HCT116 (cell line): ENCODE measurements around the gene CTXN1. TPM values are rescaled to one million over a fixed set of nuclear protein-coding genes. Genes with fewer than 3 reads are reported as not detected.

Source experiments
- ATAC-seq: fragments of 200-7000 bp; cut with Tn5 transposase; 2 replicates; pipeline ENCODE4 v1.9.1; 2020; ENCODE audit warnings: mild to moderate bottlenecking, moderate library complexity
- BruUV-seq: library from RNA; stranded (reverse); fragments of 400-500 nt; replicated peaks from 2 replicates; lab custom pipeline; 2021; lab: Mats Ljungman, UMichigan
- CTCF ChIA-PET: fragments of 300-600 bp; sonication (Branson Sonifier 250); formaldehyde crosslinking; loops from one replicate; lab custom pipeline; 2021; ENCODE audit warnings: antibody characterized with exemption; lab: Charles Lee
- POLR2A ChIA-PET: fragments of 300-600, 350-600 bp; sonication (Branson Sonifier 250); formaldehyde crosslinking; loops from one replicate; lab custom pipeline; 2021; ENCODE audit warnings: antibody characterized with exemption; lab: Charles Lee
- RAD21 ChIA-PET, 2 experiments: fragments of 300-600 bp; sonication (Branson Sonifier 250); formaldehyde crosslinking; loops; one replicate each; lab custom pipeline; 2023; ENCODE audit warnings: low total read pairs in 2 of 2; ENCODE audit not compliant: uncharacterized antibody in 2 of 2, unreplicated experiment in 2 of 2, low non-redundant PET in 1 of 2; lab: Charles Lee
- DNase-seq: peaks from one replicate; pipeline ENCODE4 v3.0.0-alpha.2; 2010; ENCODE audit warnings: low read depth, low spot score
- H2AFZ ChIP-seq: fragments of 200-600 bp; shearing (Covaris generic), sonication (generic); 2 replicates; pipeline ENCODE4 v1.6.1; 2017; ENCODE audit warnings: low read depth, mixed run types, mixed read lengths, antibody characterized with exemption, low read length; ENCODE audit not compliant: poor library complexity, severe bottlenecking
- H3K27ac ChIP-seq: 2 replicates; pipeline ENCODE4 v1.5.1; 2012; ENCODE audit warnings: low read depth, low read length
- H3K27me3 ChIP-seq: fragments of 200-600 bp; sonication (generic); 2 replicates; pipeline ENCODE4 v1.6.1; 2016; ENCODE audit warnings: mixed run types, low read length, mixed read lengths; ENCODE audit not compliant: insufficient read depth
- H3K36me3 ChIP-seq, 2 experiments: fragments of 200-500 bp in 1 of 2; fragments of 200-600 bp in 1 of 2; sonication (Bioruptor generic) in 1 of 2; sonication (generic) in 1 of 2; 2 replicates each; pipeline versions ENCODE4 v1.5.1 to v1.6.1; 2014 to 2016; ENCODE audit warnings: low read length in 2 of 2, inconsistent platforms in 1 of 2, mixed read lengths in 1 of 2, mixed run types in 1 of 2; ENCODE audit not compliant: insufficient read depth in 2 of 2, control insufficient read depth in 1 of 2
- H3K4me1 ChIP-seq, 2 experiments: fragments of 200-600 bp in 1 of 2; sonication (generic) in 1 of 2; 2 replicates each; pipeline versions ENCODE4 v1.5.1 to v1.6.1; 2012 to 2017; ENCODE audit warnings: low read length in 2 of 2, inconsistent platforms in 1 of 2, mild to moderate bottlenecking in 1 of 2, mixed read lengths in 1 of 2, mixed run types in 1 of 2, moderate library complexity in 1 of 2; ENCODE audit not compliant: insufficient read depth in 2 of 2, control insufficient read depth in 1 of 2
- H3K4me2 ChIP-seq: fragments of 200-600 bp; sonication (generic); 2 replicates; pipeline ENCODE4 v1.6.1; 2017; ENCODE audit warnings: mixed run types, low read length, mixed read lengths
- H3K4me3 ChIP-seq, 2 experiments: fragments of 200-600 bp in 1 of 2; sonication (generic) in 1 of 2; replicated peaks in 1 of 2; 2 replicates each; pipeline ENCODE4 v1.5.1; 2011 to 2016; ENCODE audit warnings: low read length in 2 of 2, control low read depth in 1 of 2, low read depth in 1 of 2, mild to moderate bottlenecking in 1 of 2, mixed read lengths in 1 of 2, mixed run types in 1 of 2
- H3K79me2 ChIP-seq: fragments of 200-600 bp; sonication (generic); 2 replicates; pipeline ENCODE4 v1.6.1; 2017; ENCODE audit warnings: mild to moderate bottlenecking, mixed run types, low read length, moderate library complexity, mixed read lengths; ENCODE audit not compliant: insufficient read depth
- H3K9ac ChIP-seq: fragments of 200-600 bp; sonication (generic); 2 replicates; pipeline ENCODE4 v1.6.1; 2016; ENCODE audit warnings: low read length, mixed read lengths
- H3K9me2 ChIP-seq: fragments of 200-600 bp; sonication (generic), shearing (Covaris generic); 2 replicates; pipeline ENCODE4 v1.6.1; 2017; ENCODE audit warnings: mixed run types, mild to moderate bottlenecking, moderate library complexity; ENCODE audit not compliant: insufficient read depth
- H3K9me3 ChIP-seq, 2 experiments: fragments of 200-500 bp in 1 of 2; fragments of 200-600 bp in 1 of 2; sonication (Bioruptor generic) in 1 of 2; sonication (generic) in 1 of 2; 2 replicates each; pipeline ENCODE4 v1.6.1; 2014 to 2017; ENCODE audit warnings: low read length in 2 of 2, mixed read lengths in 2 of 2, inconsistent platforms in 1 of 2, low read depth in 1 of 2, mild to moderate bottlenecking in 1 of 2, mixed run types in 1 of 2, moderate library complexity in 1 of 2; ENCODE audit not compliant: control insufficient read depth in 1 of 2, insufficient read depth in 1 of 2
- H4K20me1 ChIP-seq: fragments of 200-600 bp; sonication (generic), shearing (Covaris generic); 2 replicates; pipeline ENCODE4 v1.6.1; 2017; ENCODE audit warnings: mixed run types, mild to moderate bottlenecking, moderate library complexity; ENCODE audit not compliant: insufficient read depth
- CBX3 ChIP-seq: IDR thresholded peaks from 2 replicates; pipeline ENCODE4 v1.6.1; 2012; ENCODE audit warnings: low read depth
- EGR1 ChIP-seq: IDR thresholded peaks from 2 replicates; pipeline ENCODE4 v1.6.1; 2012; ENCODE audit warnings: low read depth
- EZH2 ChIP-seq: fragments of 200-600 bp; sonication (generic); IDR thresholded peaks from 2 replicates; pipeline ENCODE4 v1.6.1; 2017; ENCODE audit warnings: antibody characterized with exemption, mixed run types
- FOSL1 ChIP-seq: IDR thresholded peaks from 2 replicates; pipeline ENCODE4 v1.6.1; 2012; ENCODE audit warnings: low read depth
- SRF ChIP-seq: IDR thresholded peaks from 2 replicates; pipeline ENCODE4 v1.6.1; 2012; ENCODE audit warnings: low read depth
- TCF7L2 ChIP-seq: IDR thresholded peaks from 2 replicates; pipeline ENCODE4 v1.7.0; 2011; ENCODE audit warnings: borderline replicate concordance, inconsistent platforms; ENCODE audit not compliant: insufficient read depth, insufficient read length; ENCODE audit errors: extremely low read depth
- YY1 ChIP-seq: IDR thresholded peaks from 2 replicates; pipeline ENCODE4 v1.6.1; 2011; ENCODE audit warnings: low read length, low read depth, moderate library complexity, mild to moderate bottlenecking; ENCODE audit not compliant: insufficient replicate concordance; ENCODE audit errors: extremely low read depth
- ZFX ChIP-seq: fragments of 450-650 bp; IDR thresholded peaks from 2 replicates; pipeline ENCODE4 v1.6.1; 2017
- ZNF274 ChIP-seq: fragments of 200-500 bp; sonication (Bioruptor generic); IDR thresholded peaks from 2 replicates; pipeline ENCODE4 v1.6.1; 2014; ENCODE audit warnings: mild to moderate bottlenecking, low read depth, low read length, inconsistent platforms
- intact Hi-C: fragments of 100-400 bp; cut with micrococcal nuclease; formaldehyde crosslinking; loops from 2 replicates; pipeline ENCODE4 v1.10.0; 2022
- total RNA-seq: library from RNA; stranded (reverse); gene quantifications from one replicate; pipeline ENCODE4 v1.2.1, GENCODE V29; 2021; ENCODE audit not compliant: unreplicated experiment
- TF ChIP-seq, protein P1 (sequence below): IDR thresholded peaks from 2 replicates; pipeline ENCODE4 v1.6.1; 2012; ENCODE audit warnings: low read depth
- TF ChIP-seq, protein P2 (sequence below): IDR thresholded peaks from 2 replicates; pipeline ENCODE4 v1.6.1; 2012
- TF ChIP-seq, protein P3 (sequence below), 3 experiments: fragments of 200-600 bp in 1 of 3; sonication (generic) in 1 of 3; IDR thresholded peaks in 2 of 3; conservative IDR thresholded peaks in 1 of 3; 2 replicates each; pipeline ENCODE4 v1.5.1; 2012 to 2017; ENCODE audit warnings: low read depth in 2 of 3, low read length in 2 of 3, antibody characterized with exemption in 1 of 3, borderline replicate concordance in 1 of 3, control low read depth in 1 of 3, mild to moderate bottlenecking in 1 of 3, mixed read lengths in 1 of 3, mixed run types in 1 of 3, moderate library complexity in 1 of 3; ENCODE audit not compliant: insufficient read depth in 1 of 3
- TF ChIP-seq, protein P4 (sequence below): IDR thresholded peaks from 2 replicates; pipeline ENCODE4 v1.6.1; 2011; ENCODE audit warnings: mild to moderate bottlenecking, low read length, moderate library complexity; ENCODE audit not compliant: insufficient replicate concordance; ENCODE audit errors: extremely low read depth

The CTXN1 gene
- total RNA-seq, 1 experiment from 2014 or later, result 56.0 TPM

DNA sequence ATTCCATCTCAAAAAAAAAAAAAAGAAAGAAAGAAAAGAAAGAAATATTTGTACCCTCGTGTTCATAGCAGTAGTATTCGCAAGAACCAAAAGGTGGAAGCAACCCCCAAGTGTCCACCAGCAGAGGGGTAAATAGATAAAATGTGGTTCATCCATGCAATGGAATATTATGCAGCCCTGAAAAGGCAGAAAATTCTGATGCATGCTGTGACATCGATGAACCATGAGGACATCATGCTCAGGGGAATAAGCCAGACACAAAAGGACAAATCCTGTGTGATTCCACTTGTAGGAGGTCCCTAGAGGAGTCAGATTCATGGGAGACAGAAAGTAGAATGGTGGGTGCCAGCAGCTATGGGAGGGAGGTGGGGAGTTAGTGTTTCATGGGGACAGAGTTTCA, 44.0 kb downstream of the CTXN1 start:
- POLR2A ChIA-PET, result no interaction called here
- intact Hi-C loops, result no loop called here
- Histone ChIP-seq H3K36me3 (no peaks in the 10 kb centered on the region), H3K9me3 (no peaks in the 10 kb centered on the region), H3K4me1 (peaks cover 5 to 24% of the 10 kb centered on the region in 2 experiments; a peak in 3 of 4 replicates), H3K79me2 (no peaks in the 10 kb centered on the region), H2AFZ (no peak overlapping the region), H4K20me1 (no peaks in the 10 kb centered on the region), H3K27me3 (no peaks in the 10 kb centered on the region), H3K4me3 (no peak overlapping the region), H3K4me2 (no peak overlapping the region), H3K9ac (no peak overlapping the region), H3K27ac (no peak overlapping the region), H3K9me2 (no peaks in the 10 kb centered on the region)
- TF ChIP-seq FOSL1 (no peak), YY1 (no peak), CBX3 (no peak), TCF7L2 (no peak), ZFX (no peak), ZNF274 (no peak), EGR1 (no peak), EZH2 (no peak), SRF (no peak)
- TF ChIP-seq, protein P1, sequence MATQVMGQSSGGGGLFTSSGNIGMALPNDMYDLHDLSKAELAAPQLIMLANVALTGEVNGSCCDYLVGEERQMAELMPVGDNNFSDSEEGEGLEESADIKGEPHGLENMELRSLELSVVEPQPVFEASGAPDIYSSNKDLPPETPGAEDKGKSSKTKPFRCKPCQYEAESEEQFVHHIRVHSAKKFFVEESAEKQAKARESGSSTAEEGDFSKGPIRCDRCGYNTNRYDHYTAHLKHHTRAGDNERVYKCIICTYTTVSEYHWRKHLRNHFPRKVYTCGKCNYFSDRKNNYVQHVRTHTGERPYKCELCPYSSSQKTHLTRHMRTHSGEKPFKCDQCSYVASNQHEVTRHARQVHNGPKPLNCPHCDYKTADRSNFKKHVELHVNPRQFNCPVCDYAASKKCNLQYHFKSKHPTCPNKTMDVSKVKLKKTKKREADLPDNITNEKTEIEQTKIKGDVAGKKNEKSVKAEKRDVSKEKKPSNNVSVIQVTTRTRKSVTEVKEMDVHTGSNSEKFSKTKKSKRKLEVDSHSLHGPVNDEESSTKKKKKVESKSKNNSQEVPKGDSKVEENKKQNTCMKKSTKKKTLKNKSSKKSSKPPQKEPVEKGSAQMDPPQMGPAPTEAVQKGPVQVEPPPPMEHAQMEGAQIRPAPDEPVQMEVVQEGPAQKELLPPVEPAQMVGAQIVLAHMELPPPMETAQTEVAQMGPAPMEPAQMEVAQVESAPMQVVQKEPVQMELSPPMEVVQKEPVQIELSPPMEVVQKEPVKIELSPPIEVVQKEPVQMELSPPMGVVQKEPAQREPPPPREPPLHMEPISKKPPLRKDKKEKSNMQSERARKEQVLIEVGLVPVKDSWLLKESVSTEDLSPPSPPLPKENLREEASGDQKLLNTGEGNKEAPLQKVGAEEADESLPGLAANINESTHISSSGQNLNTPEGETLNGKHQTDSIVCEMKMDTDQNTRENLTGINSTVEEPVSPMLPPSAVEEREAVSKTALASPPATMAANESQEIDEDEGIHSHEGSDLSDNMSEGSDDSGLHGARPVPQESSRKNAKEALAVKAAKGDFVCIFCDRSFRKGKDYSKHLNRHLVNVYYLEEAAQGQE, result no peak
- TF ChIP-seq, protein P2, sequence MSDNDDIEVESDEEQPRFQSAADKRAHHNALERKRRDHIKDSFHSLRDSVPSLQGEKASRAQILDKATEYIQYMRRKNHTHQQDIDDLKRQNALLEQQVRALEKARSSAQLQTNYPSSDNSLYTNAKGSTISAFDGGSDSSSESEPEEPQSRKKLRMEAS, result no peak
- TF ChIP-seq, protein P3, sequence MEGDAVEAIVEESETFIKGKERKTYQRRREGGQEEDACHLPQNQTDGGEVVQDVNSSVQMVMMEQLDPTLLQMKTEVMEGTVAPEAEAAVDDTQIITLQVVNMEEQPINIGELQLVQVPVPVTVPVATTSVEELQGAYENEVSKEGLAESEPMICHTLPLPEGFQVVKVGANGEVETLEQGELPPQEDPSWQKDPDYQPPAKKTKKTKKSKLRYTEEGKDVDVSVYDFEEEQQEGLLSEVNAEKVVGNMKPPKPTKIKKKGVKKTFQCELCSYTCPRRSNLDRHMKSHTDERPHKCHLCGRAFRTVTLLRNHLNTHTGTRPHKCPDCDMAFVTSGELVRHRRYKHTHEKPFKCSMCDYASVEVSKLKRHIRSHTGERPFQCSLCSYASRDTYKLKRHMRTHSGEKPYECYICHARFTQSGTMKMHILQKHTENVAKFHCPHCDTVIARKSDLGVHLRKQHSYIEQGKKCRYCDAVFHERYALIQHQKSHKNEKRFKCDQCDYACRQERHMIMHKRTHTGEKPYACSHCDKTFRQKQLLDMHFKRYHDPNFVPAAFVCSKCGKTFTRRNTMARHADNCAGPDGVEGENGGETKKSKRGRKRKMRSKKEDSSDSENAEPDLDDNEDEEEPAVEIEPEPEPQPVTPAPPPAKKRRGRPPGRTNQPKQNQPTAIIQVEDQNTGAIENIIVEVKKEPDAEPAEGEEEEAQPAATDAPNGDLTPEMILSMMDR (IDR thresholded peaks at IDR 0.05 in 2 of 3, conservative IDR thresholded peaks at IDR 0.05 in 1 of 3; ENCODE audit: borderline replicate concordance in 1 of 3, insufficient read depth in 1 of 3, low read depth in 2 of 3, low read length in 2 of 3), result no peak
- TF ChIP-seq, protein P4, sequence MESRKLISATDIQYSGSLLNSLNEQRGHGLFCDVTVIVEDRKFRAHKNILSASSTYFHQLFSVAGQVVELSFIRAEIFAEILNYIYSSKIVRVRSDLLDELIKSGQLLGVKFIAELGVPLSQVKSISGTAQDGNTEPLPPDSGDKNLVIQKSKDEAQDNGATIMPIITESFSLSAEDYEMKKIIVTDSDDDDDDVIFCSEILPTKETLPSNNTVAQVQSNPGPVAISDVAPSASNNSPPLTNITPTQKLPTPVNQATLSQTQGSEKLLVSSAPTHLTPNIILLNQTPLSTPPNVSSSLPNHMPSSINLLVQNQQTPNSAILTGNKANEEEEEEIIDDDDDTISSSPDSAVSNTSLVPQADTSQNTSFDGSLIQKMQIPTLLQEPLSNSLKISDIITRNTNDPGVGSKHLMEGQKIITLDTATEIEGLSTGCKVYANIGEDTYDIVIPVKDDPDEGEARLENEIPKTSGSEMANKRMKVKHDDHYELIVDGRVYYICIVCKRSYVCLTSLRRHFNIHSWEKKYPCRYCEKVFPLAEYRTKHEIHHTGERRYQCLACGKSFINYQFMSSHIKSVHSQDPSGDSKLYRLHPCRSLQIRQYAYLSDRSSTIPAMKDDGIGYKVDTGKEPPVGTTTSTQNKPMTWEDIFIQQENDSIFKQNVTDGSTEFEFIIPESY, result no peak
- no peak for DNase-seq
- no TSS peak for BruUV-seq
- CTCF ChIA-PET, result no interaction called here
- RAD21 ChIA-PET, result no interaction called here
- ATAC-seq, result no peak
